ENCODE data around the gene MRTFB. TPM values are rescaled to one million over a fixed set of nuclear protein-coding genes. Genes with fewer than 3 reads are reported as not detected.

MRTFB gene
- total RNA-seq, 1 experiment from 2014 or later = 29.5 TPM

DNA sequence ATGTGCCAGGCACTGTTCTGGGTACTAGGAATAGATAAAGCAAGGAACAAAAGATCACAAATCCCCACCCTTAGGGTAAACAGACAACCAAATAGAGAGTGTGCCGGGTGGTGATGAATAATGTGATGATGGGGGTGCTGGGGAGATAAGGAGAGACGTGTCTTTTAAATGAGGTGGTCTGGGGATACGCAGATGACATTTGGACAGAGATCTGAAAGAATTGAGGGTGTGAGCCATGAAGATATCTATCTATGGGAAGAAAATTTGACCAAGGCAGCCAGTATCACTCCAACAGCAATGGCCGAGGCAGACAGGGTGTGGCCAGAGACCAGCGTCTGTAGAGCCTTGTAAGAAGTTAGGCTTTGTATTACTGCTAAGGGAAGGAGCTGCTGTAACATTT is 165.3 kb downstream of the MRTFB start:
- TF ChIP-seq, protein P1, sequence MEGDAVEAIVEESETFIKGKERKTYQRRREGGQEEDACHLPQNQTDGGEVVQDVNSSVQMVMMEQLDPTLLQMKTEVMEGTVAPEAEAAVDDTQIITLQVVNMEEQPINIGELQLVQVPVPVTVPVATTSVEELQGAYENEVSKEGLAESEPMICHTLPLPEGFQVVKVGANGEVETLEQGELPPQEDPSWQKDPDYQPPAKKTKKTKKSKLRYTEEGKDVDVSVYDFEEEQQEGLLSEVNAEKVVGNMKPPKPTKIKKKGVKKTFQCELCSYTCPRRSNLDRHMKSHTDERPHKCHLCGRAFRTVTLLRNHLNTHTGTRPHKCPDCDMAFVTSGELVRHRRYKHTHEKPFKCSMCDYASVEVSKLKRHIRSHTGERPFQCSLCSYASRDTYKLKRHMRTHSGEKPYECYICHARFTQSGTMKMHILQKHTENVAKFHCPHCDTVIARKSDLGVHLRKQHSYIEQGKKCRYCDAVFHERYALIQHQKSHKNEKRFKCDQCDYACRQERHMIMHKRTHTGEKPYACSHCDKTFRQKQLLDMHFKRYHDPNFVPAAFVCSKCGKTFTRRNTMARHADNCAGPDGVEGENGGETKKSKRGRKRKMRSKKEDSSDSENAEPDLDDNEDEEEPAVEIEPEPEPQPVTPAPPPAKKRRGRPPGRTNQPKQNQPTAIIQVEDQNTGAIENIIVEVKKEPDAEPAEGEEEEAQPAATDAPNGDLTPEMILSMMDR (IDR thresholded peaks at IDR 0.05; ENCODE audit: insufficient read depth in 1 of 2, low read depth in 1 of 2, low read length in 1 of 2, severe bottlenecking in 1 of 2, unreplicated experiment in 1 of 2) = no peak
- DNase-seq = no peak
- H3K4me1 Mint-ChIP-seq (ENCODE audit: low read depth, unreplicated experiment) = peaks cover 10% of the 10 kb centered on the region
- ChIA-PET POLR2A (no interaction called here), CTCF (no interaction called here)
- no peaks in the 10 kb centered on the region for H3K27me3 ChIP-seq (replicated peaks; ENCODE audit: control insufficient read depth, insufficient read depth, low read length)
- H3K4me3 ChIP-seq (ENCODE audit: low read depth, low read length) = no peak overlapping the region
- H3K36me3 ChIP-seq (ENCODE audit: control insufficient read depth, insufficient read depth, low read length) = no peaks in the 10 kb centered on the region
- H3K9me3 ChIP-seq = no peaks in the 10 kb centered on the region
- peaks cover 17% of the 10 kb centered on the region for H3K36me3 Mint-ChIP-seq (ENCODE audit: insufficient read depth, unreplicated experiment)
- H3K4me3 Mint-ChIP-seq (ENCODE audit: unreplicated experiment) = no peak overlapping the region
- H3K27me3 Mint-ChIP-seq (ENCODE audit: insufficient read depth, unreplicated experiment) = no peaks in the 10 kb centered on the region
- H3K4me1 ChIP-seq = peaks cover 34% of the 10 kb centered on the region
- intact Hi-C loops (cut with micrococcal nuclease; ENCODE audit: unreplicated experiment) = no loop called here
- no TSS peak for BruUV-seq (replicated peaks)
- H3K9me3 Mint-ChIP-seq (ENCODE audit: unreplicated experiment) = no peaks in the 10 kb centered on the region
- no peak overlapping the region for H3K27ac Mint-ChIP-seq (ENCODE audit: unreplicated experiment)

DNA sequence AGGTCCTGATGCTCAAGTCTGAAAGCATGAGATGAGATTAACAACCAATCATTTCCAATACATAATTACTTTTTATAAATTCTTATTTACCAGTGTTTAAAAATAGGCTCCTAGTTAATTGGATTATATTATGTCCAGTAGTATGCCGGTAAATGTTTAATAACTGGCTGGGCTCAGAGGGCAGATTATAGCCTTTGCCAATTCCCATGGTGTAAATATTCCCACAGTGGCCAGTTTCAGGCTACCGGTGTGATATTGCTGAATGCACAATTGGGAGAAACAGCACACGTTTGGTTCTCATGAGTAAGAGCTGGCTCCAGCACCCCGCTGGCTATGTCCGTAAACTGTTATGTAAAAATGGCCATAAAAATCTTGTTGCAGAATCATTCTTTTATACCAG is 167.6 kb downstream of the MRTFB start:
- BruUV-seq (replicated peaks) = no TSS peak
- no peaks in the 10 kb centered on the region for H3K9me3 ChIP-seq
- Mint-ChIP-seq H3K4me1 (ENCODE audit: low read depth, unreplicated experiment) (peaks cover 10% of the 10 kb centered on the region), H3K27ac (ENCODE audit: unreplicated experiment) (no peak overlapping the region), H3K9me3 (ENCODE audit: unreplicated experiment) (no peaks in the 10 kb centered on the region), H3K4me3 (ENCODE audit: unreplicated experiment) (no peak overlapping the region), H3K27me3 (ENCODE audit: insufficient read depth, unreplicated experiment) (no peaks in the 10 kb centered on the region), H3K36me3 (ENCODE audit: insufficient read depth, unreplicated experiment) (peaks cover 29% of the 10 kb centered on the region)
- no peaks in the 10 kb centered on the region for H3K27me3 ChIP-seq (replicated peaks; ENCODE audit: control insufficient read depth, insufficient read depth, low read length)
- no peaks in the 10 kb centered on the region; the same call in none of the 2 replicates for H3K36me3 ChIP-seq (ENCODE audit: control insufficient read depth, insufficient read depth, low read length)
- POLR2A ChIA-PET = no interaction called here
- no peak for DNase-seq
- TF ChIP-seq, protein P1 (IDR thresholded peaks at IDR 0.05; ENCODE audit: insufficient read depth in 1 of 2, low read depth in 1 of 2, low read length in 1 of 2, severe bottlenecking in 1 of 2, unreplicated experiment in 1 of 2) = no peak
- CTCF ChIA-PET = no interaction called here
- peaks cover 19% of the 10 kb centered on the region for H3K4me1 ChIP-seq
- intact Hi-C loops (cut with micrococcal nuclease; ENCODE audit: unreplicated experiment) = no loop called here
- H3K4me3 ChIP-seq (ENCODE audit: low read depth, low read length) = no peak overlapping the region

DNA sequence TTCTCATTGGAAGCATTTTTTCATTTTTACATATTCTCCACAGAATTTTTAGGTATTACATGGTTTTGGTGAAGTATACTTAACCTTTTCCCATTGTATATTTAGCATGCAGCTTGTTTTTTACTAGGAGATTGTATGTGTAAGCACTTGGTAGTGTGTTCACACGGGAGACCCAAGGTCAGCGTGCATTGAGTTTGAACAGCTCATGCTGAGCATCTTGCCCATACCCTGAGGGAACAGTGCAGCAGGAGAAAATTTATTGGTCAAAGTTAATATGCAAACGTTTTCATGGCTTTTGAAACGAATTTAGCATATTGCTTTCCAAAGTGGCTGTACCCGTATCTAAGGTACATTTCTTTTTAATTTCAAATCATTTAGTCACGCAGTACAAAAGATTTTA is 168.7 kb downstream of the MRTFB start:
- Histone ChIP-seq H3K36me3 (ENCODE audit: control insufficient read depth, insufficient read depth, low read length) (no peaks in the 10 kb centered on the region; the same call in none of the 2 replicates), H3K9me3 (no peaks in the 10 kb centered on the region), H3K4me1 (peaks cover 19% of the 10 kb centered on the region), H3K4me3 (ENCODE audit: low read depth, low read length) (no peak overlapping the region), H3K27me3 (replicated peaks; ENCODE audit: control insufficient read depth, insufficient read depth, low read length) (no peaks in the 10 kb centered on the region)
- Mint-ChIP-seq H3K27ac (ENCODE audit: unreplicated experiment) (no peak overlapping the region), H3K9me3 (ENCODE audit: unreplicated experiment) (no peaks in the 10 kb centered on the region), H3K4me3 (ENCODE audit: unreplicated experiment) (no peak overlapping the region), H3K27me3 (ENCODE audit: insufficient read depth, unreplicated experiment) (no peaks in the 10 kb centered on the region), H3K4me1 (ENCODE audit: low read depth, unreplicated experiment) (peaks cover 10% of the 10 kb centered on the region), H3K36me3 (ENCODE audit: insufficient read depth, unreplicated experiment) (peaks cover 28% of the 10 kb centered on the region)
- intact Hi-C loops (cut with micrococcal nuclease; ENCODE audit: unreplicated experiment) = loop anchor here (2.0 kb wide), 1 partner anchor 317 kb away; no protein-coding TSS in a partner anchor
- TF ChIP-seq, protein P1 (IDR thresholded peaks at IDR 0.05; ENCODE audit: insufficient read depth in 1 of 2, low read depth in 1 of 2, low read length in 1 of 2, severe bottlenecking in 1 of 2, unreplicated experiment in 1 of 2) = no peak
- ChIA-PET CTCF (interaction anchor here (1.6 kb wide), 1 partner anchor 316 kb away, joined by 5 read pairs; no protein-coding TSS in a partner anchor), POLR2A (no interaction called here)
- no peak for DNase-seq
- BruUV-seq (replicated peaks) = no TSS peak
